DND-41 (cell line): ENCODE results near the gene BOLA3.

ENCODE experiments used
- CTCF ChIP-seq: IDR thresholded peaks from 2 replicates; pipeline ENCODE4 v1.5.1; 2012; ENCODE audit warnings: borderline replicate concordance, low read length, moderate library complexity, mild to moderate bottlenecking; ENCODE audit not compliant: poor library complexity, severe bottlenecking; ENCODE audit errors: extremely low read depth
- EZH2 ChIP-seq: IDR thresholded peaks from 3 replicates; pipeline ENCODE4 v1.6.1; 2012; ENCODE audit warnings: borderline replicate concordance, low read depth, mild to moderate bottlenecking, moderate library complexity, low read length, inconsistent platforms; ENCODE audit not compliant: severe bottlenecking

- no peak for TF ChIP-seq CTCF
- TF ChIP-seq EZH2, result no peak
Observed at GRCh38 chr2:74111380-74111779, 36.3 kb downstream of the BOLA3 start.
